ENCODE results near the gene CDC42EP1.

DNA sequence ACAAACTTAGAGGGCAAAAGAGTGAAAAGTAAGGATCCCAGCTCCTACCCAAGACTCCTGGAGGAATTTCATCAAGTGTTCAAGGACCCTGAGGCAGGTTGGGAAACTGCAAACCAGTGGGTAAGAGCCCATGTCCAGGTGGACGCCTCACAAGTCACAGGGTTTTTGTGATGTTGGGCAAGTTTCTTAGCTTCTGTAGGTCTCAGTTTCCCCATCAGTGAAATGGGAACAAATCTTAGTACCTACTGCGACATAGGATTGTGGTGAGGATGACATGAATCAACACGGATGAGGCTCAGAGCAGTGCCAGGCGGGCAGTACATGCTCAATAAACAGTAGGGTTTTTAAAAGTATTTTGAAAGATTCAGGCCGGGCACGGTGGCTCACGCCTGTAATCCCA is 17.3 kb upstream of the CDC42EP1 start:
- TF ChIP-seq POLR2A (IDR thresholded peaks at IDR 0.05; ENCODE audit: low read depth, low read length) (no peak), POLR2AphosphoS5 (IDR thresholded peaks at IDR 0.05; ENCODE audit: low read depth, low read length) (no peak), TAF1 (IDR thresholded peaks at IDR 0.05; ENCODE audit: borderline replicate concordance, low read depth, low read length) (no peak)
